OCI-LY7 (cell line): ENCODE measurements around the gene GRHL3.

Experiments
- CTCF ChIP-seq: fragments of 200-600 bp; sonication (generic); conservative IDR thresholded peaks from 2 replicates; pipeline ENCODE4 v1.5.1; 2014; ENCODE audit warnings: mild to moderate bottlenecking, antibody characterized with exemption, low read length, moderate library complexity, mixed read lengths
- EZH2phosphoT487 ChIP-seq: fragments of 200-600 bp; sonication (generic); IDR thresholded peaks from 2 replicates; pipeline ENCODE4 v1.6.1; 2018; ENCODE audit warnings: low read depth, borderline replicate concordance, mild to moderate bottlenecking, mixed run types, antibody characterized with exemption, low read length, moderate library complexity, mixed read lengths

GRCh38 chr1:24288479-24288878 lies 30.7 kb upstream of the GRHL3 start:
- TF ChIP-seq CTCF (no peak), EZH2phosphoT487 (no peak)
